HFFc6 (cell line): ENCODE results near the gene SLC6A7. TPM values are rescaled to one million over a fixed set of nuclear protein-coding genes. Genes with fewer than 3 reads are reported as not detected.
A peak's percentile ranks its signal among the peaks of the same experiment; 100 is the strongest.

Experiments used
- DNase-seq: peaks from one replicate; pipeline ENCODE4 v3.0.0-alpha.2; 2018
- H3K27ac Mint-ChIP-seq: 2 replicates; pipeline ENCODE4 v1.8.0; 2020; ENCODE audit warnings: mild to moderate bottlenecking, mixed read lengths
- H3K27me3 Mint-ChIP-seq: 2 replicates; pipeline ENCODE4 v1.8.0; 2021; ENCODE audit warnings: mild to moderate bottlenecking, moderate library complexity, mixed read lengths; ENCODE audit not compliant: insufficient read depth
- H3K36me3 Mint-ChIP-seq: 2 replicates; pipeline ENCODE4 v1.8.0; 2021; ENCODE audit warnings: low read depth, mixed read lengths
- H3K4me1 Mint-ChIP-seq: 2 replicates; pipeline ENCODE4 v1.8.0; 2020; ENCODE audit warnings: low read depth, mixed read lengths
- H3K4me3 Mint-ChIP-seq: 2 replicates; pipeline ENCODE4 v1.8.0; 2020; ENCODE audit warnings: mild to moderate bottlenecking, moderate library complexity, mixed read lengths
- H3K9me3 Mint-ChIP-seq: 2 replicates; pipeline ENCODE4 v1.8.0; 2020; ENCODE audit warnings: mild to moderate bottlenecking, mixed read lengths
- total RNA-seq, 6 experiments: library from RNA; stranded (reverse); fragmentation: NEBNext Ultra II Directional; extraction: Animal tissue kit (Norgen Biotek cat#: 25700); gene quantifications; 2 replicates in 1 of 6; 3 replicates in 5 of 6; pipeline ENCODE4 v1.2.3, GENCODE V29; 2021
- TF ChIP-seq, protein P1 (sequence below): fragments of 200-600 bp; sonication (generic); IDR thresholded peaks from 2 replicates; pipeline ENCODE4 v1.5.0; 2021; ENCODE audit warnings: antibody characterized with exemption, mild to moderate bottlenecking

SLC6A7 gene
- total RNA-seq, 6 experiments from 2014 or later: not detected

DNA sequence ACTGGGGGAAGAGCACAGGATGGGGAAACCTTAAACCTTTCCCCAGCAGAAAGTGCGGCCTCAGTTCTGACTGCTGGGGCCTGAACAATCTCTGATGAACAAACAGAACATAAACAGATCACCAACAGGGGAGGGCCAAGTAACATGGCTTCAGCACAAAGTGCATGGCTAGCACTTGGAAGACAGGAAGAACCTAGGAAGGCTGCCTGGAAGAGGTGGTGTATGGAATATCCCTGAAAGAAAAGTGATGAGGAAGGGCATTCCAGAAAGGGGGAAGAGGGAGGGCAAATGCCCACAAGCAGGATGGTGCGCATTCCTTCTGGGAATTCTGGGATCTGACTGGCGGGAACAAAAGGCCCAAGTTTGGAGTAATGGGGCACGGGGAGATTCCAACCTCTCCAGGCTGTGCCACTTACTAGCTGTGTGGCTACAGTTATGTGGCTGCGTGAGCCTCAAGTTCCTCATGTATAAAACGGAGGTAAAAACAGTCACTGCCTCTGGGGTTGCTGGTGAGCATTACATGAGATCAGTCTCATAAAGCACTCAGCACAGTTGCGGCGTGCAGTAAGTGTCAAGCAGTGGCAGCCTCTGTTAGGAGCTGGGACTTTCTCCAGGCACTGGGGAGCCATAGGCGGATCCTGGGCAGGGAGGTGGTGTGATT is 35.8 kb upstream of the SLC6A7 start:
- Mint-ChIP-seq H3K4me1 (peaks cover 78% of the 10 kb centered on the region), H3K9me3 (no peaks in the 10 kb centered on the region), H3K36me3 (peaks cover 25% of the 10 kb centered on the region), H3K4me3 (peak overlapping the region; percentile 94), H3K27me3 (peaks cover 5% of the 10 kb centered on the region; the same call in 1 of the 2 replicates), H3K27ac (peak overlapping the region; percentile 85)
- DNase-seq: peak; percentile 85
- TF ChIP-seq, protein P1, sequence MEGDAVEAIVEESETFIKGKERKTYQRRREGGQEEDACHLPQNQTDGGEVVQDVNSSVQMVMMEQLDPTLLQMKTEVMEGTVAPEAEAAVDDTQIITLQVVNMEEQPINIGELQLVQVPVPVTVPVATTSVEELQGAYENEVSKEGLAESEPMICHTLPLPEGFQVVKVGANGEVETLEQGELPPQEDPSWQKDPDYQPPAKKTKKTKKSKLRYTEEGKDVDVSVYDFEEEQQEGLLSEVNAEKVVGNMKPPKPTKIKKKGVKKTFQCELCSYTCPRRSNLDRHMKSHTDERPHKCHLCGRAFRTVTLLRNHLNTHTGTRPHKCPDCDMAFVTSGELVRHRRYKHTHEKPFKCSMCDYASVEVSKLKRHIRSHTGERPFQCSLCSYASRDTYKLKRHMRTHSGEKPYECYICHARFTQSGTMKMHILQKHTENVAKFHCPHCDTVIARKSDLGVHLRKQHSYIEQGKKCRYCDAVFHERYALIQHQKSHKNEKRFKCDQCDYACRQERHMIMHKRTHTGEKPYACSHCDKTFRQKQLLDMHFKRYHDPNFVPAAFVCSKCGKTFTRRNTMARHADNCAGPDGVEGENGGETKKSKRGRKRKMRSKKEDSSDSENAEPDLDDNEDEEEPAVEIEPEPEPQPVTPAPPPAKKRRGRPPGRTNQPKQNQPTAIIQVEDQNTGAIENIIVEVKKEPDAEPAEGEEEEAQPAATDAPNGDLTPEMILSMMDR: no peak; the same call in 1 of the 2 replicates

DNA sequence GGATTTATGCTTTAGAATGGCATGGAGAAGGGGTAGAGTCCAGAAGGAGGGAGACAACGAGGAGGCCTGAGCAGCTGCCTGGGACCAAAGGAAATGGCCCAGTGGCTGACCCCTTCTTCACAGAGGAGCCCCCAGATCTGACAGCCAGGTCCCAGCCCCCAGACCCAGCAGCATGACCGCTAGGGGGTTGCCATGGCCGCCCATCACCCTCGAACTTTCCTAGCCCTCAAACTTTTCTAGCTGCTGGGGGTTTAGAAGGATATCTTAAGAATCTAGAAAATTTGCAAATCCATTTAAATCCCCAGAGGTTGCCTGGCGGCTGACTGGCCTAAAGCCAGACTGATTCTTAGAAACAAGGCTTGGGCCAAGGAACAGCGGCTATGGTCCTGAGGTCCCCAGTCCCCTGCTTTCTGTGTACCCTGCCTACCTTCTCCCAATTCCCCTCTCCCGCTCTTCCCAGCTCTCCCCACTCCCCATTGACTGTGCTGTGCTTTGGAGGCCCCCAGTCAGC is 35.2 kb upstream of the SLC6A7 start:
- peaks cover 24% of the 10 kb centered on the region for H3K36me3 Mint-ChIP-seq
- peaks cover 74% of the 10 kb centered on the region for H3K4me1 Mint-ChIP-seq
- H3K4me3 Mint-ChIP-seq: peak overlapping the region; percentile 94
- no peaks in the 10 kb centered on the region for H3K9me3 Mint-ChIP-seq
- H3K27me3 Mint-ChIP-seq: peaks cover 5% of the 10 kb centered on the region; the same call in 1 of the 2 replicates
- H3K27ac Mint-ChIP-seq: peak overlapping the region; percentile 85
- TF ChIP-seq, protein P1: no peak; the same call in 1 of the 2 replicates
- DNase-seq: no peak

DNA sequence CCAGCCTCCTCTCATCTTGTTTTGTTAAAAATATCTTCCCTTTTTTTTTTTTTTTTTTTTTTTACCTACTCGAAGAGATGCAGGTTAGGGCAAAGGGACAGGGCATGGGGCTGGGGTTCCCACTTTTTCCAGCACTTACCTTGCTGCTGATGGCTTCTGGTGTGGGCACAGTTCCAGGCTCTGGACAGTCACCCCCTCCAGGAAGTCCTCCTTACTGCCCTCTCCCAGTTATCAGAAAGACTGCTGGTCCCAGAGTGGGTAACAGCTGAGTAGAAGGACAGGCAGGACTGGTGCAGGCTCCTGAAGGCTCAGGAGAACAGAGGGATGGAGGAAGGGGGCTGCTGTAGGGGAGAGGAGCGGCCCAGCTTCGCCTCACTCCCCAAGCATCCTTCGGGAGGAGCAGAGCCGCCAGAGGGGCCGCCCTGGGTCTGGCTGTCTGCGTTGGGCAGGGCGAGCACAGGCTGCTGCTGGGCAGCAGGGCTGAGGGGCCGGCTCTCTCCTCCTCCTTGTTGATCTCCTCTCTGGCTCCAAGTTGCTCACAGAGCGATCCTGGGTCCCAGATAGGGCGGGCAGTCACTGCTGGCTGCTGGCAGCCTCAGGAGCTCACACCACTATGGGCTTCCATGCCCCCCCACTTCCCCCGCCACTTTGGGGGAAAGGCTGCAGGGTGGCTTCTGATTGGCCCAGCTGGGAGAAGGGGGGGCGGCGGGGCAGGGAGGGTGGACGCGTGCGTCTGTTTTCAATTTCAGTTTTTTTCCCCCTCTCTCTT is 34.4 kb upstream of the SLC6A7 start, which contains the start of gene PDGFRB:
PDGFRB (minus strand) TSS at position 588 of the 769 bp plus-strand sequence. CDS start 18,798 bp downstream, outside the sequence.
- DNase-seq: peak; percentile 83
- peaks cover 5% of the 10 kb centered on the region; the same call in 1 of the 2 replicates for H3K27me3 Mint-ChIP-seq
- peaks cover 24% of the 10 kb centered on the region for H3K36me3 Mint-ChIP-seq
- peak within 1 kb of the TSS; percentile 94 for H3K4me3 Mint-ChIP-seq
- H3K9me3 Mint-ChIP-seq: no peaks in the 10 kb centered on the region
- peak within 1 kb of the TSS; percentile 85 for H3K27ac Mint-ChIP-seq
- H3K4me1 Mint-ChIP-seq: peaks cover 77% of the 10 kb centered on the region
- TF ChIP-seq, protein P1: no peak

- Mint-ChIP-seq H3K27me3 (peaks cover 5% of the 10 kb centered on the region; the same call in 1 of the 2 replicates), H3K9me3 (no peaks in the 10 kb centered on the region), H3K36me3 (peaks cover 24% of the 10 kb centered on the region), H3K4me1 (peaks cover 77% of the 10 kb centered on the region), H3K4me3 (peak overlapping the region; percentile 94), H3K27ac (peak overlapping the region; percentile 85)
- DNase-seq: no peak
- TF ChIP-seq, protein P1: no peak
These were observed 33.9 kb upstream of the SLC6A7 start for GRCh38 chr5:150156027-150156368.

GRCh38 chr5:150156540-150156939 is 33.3 kb upstream of the SLC6A7 start:
- Mint-ChIP-seq H3K27ac (peak overlapping the region; percentile 85), H3K4me3 (peak overlapping the region; percentile 94), H3K9me3 (no peaks in the 10 kb centered on the region), H3K27me3 (peaks cover 5% of the 10 kb centered on the region; the same call in 1 of the 2 replicates), H3K36me3 (peaks cover 24% of the 10 kb centered on the region), H3K4me1 (peaks cover 78% of the 10 kb centered on the region)
- TF ChIP-seq, protein P1: no peak
- DNase-seq: no peak
